ENCODE measurements around the gene TMEM87A. TPM values are rescaled to one million over a fixed set of nuclear protein-coding genes. Genes with fewer than 3 reads are reported as not detected.

Gene TMEM87A
- total RNA-seq, 1 experiment from 2014 or later, result 42.4 TPM

DNA sequence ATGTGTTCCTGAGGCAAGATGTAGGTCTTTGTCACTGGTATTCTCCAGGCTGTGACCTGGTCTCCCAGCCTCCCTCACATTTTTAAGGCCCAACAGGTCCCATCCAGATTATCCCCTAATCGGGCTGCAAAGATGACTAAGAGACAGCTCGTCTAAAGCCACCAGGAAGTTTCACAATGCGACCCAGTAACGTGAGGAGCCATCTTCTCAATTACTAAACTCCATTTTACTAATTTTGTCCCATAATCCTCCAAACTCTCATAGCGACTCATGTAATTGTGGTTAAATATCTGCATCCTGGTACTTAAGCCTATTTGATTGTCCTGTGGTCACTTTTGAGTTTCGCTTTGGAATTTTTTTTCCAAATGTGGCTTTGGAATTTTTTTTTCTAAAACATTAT, 108.1 kb downstream of the TMEM87A start:
- peak; percentile 52 for DNase-seq (ENCODE audit: low read depth)

- DNase-seq (ENCODE audit: low read depth), result no peak
Observed at GRCh38 chr15:42163947-42164550, 109.2 kb downstream of the TMEM87A start.

DNA sequence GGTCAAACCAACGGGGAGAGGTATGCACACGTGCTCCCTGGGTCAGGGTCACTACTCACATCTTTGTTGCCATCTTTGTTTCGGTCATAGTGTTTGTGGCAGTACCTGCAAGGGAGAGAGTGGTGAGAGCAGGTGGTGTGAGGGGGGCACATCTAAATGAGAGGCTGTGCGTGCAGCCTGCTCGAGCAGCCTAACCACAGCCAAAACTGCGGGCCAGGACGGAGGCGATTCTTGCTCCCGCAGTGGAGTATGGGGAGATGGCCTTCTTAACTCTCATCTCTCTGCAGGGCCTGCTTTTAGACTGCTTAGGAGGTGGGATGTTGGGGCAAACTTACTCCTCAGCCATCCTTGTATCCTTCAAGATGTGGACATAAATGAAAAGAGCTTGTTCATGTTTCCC, 109.9 kb downstream of the TMEM87A start:
- no peak for DNase-seq (ENCODE audit: low read depth)

Small RNA genes within 50 kb of the gene (small RNA-seq; reads per million reads assigned to genes)
- gene MIR627, result not detected

Other genes with a start within 250 kb of the TMEM87A start
- gene PLA2G4D, start 178.9 kb downstream of the TMEM87A start, total RNA-seq (2014; rRNA removed; shearing (Covaris generic)), result not detected in 2 replicates
- not detected in 2 replicates for gene PLA2G4F, start 116.8 kb downstream of the TMEM87A start, total RNA-seq (2014; rRNA removed; shearing (Covaris generic))
- gene VPS39, start 65.1 kb downstream of the TMEM87A start, total RNA-seq (2014; rRNA removed; shearing (Covaris generic)), result 13.3 and 17.7 TPM in 2 replicates
- gene GANC, start 232 bp downstream of the TMEM87A start, total RNA-seq (2014; rRNA removed; shearing (Covaris generic)), result 11.6 and 15.3 TPM in 2 replicates
- gene CAPN3, start 86.1 kb upstream of the TMEM87A start, total RNA-seq (2014; rRNA removed; shearing (Covaris generic)), result 0.68 TPM in 1 of 2 replicates, not detected in the other
- gene ZNF106, start 217.7 kb upstream of the TMEM87A start, total RNA-seq (2014; rRNA removed; shearing (Covaris generic)), result 23.6 and 25.8 TPM in 2 replicates
- 48.3 and 53.4 TPM in 2 replicates for gene SNAP23, start 222.2 kb upstream of the TMEM87A start, total RNA-seq (2014; rRNA removed; shearing (Covaris generic))